Mucosa of stomach (tissue), 1 donor: ENCODE measurements around the gene IFT27.
"Not testable (repeated sequence)": the region's sequence is repeated elsewhere in the genome, so short reads cannot be mapped to it uniquely, and the experiment has no call there.

Experiments
- H3K27me3 ChIP-seq: one replicate; pipeline ENCODE4 v1.7.0; 2013; ENCODE audit warnings: mild to moderate bottlenecking, low read length; ENCODE audit not compliant: control insufficient read depth, insufficient read depth
- H3K36me3 ChIP-seq: one replicate; pipeline ENCODE4 v1.7.0; 2013; ENCODE audit warnings: low read length; ENCODE audit not compliant: control insufficient read depth, insufficient read depth
- H3K4me1 ChIP-seq: one replicate; pipeline ENCODE4 v1.7.0; 2013; ENCODE audit warnings: mild to moderate bottlenecking, low read length; ENCODE audit not compliant: control insufficient read depth, insufficient read depth
- H3K4me3 ChIP-seq: one replicate; pipeline ENCODE4 v1.7.0; 2013; ENCODE audit warnings: low read length
- H3K9ac ChIP-seq: one replicate; pipeline ENCODE4 v1.7.0; 2013; ENCODE audit warnings: mild to moderate bottlenecking, low read length, moderate library complexity
- H3K9me3 ChIP-seq: one replicate; pipeline ENCODE4 v1.7.0; 2013; ENCODE audit warnings: mild to moderate bottlenecking, low read length, moderate library complexity; ENCODE audit not compliant: control insufficient read depth
- donor health status: Pancreatic carcinoma.

IFT27 gene

GRCh38 chr22:36736701-36737320 is 39.1 kb downstream of the IFT27 start:
- peaks cover 9% of the 10 kb centered on the region for H3K27me3 ChIP-seq
- H3K36me3 ChIP-seq, result no peaks in the 10 kb centered on the region
- H3K9ac ChIP-seq, result no peak overlapping the region
- H3K4me3 ChIP-seq, result no peak overlapping the region
- H3K9me3 ChIP-seq, result no peaks in the 10 kb centered on the region
- H3K4me1 ChIP-seq, result no peaks in the 10 kb centered on the region

GRCh38 chr22:36734171-36735058 is 41.5 kb downstream of the IFT27 start:
- no peak overlapping the region for H3K9ac ChIP-seq
- H3K27me3 ChIP-seq, result peaks cover 12% of the 10 kb centered on the region
- H3K36me3 ChIP-seq, result no peaks in the 10 kb centered on the region
- H3K4me1 ChIP-seq, result no peaks in the 10 kb centered on the region
- no peaks in the 10 kb centered on the region for H3K9me3 ChIP-seq
- H3K4me3 ChIP-seq, result no peak overlapping the region

- no peak overlapping the region for H3K9ac ChIP-seq
- H3K27me3 ChIP-seq, result peaks cover 12% of the 10 kb centered on the region
- H3K4me3 ChIP-seq, result no peak overlapping the region
- H3K9me3 ChIP-seq, result no peaks in the 10 kb centered on the region
- no peaks in the 10 kb centered on the region for H3K36me3 ChIP-seq
- no peaks in the 10 kb centered on the region for H3K4me1 ChIP-seq
These were observed 42.6 kb downstream of the IFT27 start for GRCh38 chr22:36733271-36733670.

GRCh38 chr22:36732609-36733008 is 43.3 kb downstream of the IFT27 start:
- H3K4me3 ChIP-seq, result no peak overlapping the region
- H3K27me3 ChIP-seq, result peaks cover 12% of the 10 kb centered on the region
- H3K9me3 ChIP-seq, result no peaks in the 10 kb centered on the region
- no peaks in the 10 kb centered on the region for H3K36me3 ChIP-seq
- H3K4me1 ChIP-seq, result no peaks in the 10 kb centered on the region
- no peak overlapping the region for H3K9ac ChIP-seq

GRCh38 chr22:36731916-36732315 is 44.0 kb downstream of the IFT27 start:
- Histone ChIP-seq H3K4me1 (no peaks in the 10 kb centered on the region), H3K36me3 (no peaks in the 10 kb centered on the region), H3K27me3 (peaks cover 9% of the 10 kb centered on the region), H3K9me3 (no peaks in the 10 kb centered on the region), H3K4me3 (no peak overlapping the region), H3K9ac (no peak overlapping the region)

GRCh38 chr22:36731321-36731720 is 44.6 kb downstream of the IFT27 start:
- not testable (repeated sequence) for H3K4me3 ChIP-seq, H3K9ac ChIP-seq, H3K9me3 ChIP-seq, H3K4me1 ChIP-seq, H3K27me3 ChIP-seq, H3K36me3 ChIP-seq

- Histone ChIP-seq H3K4me3 (no peak overlapping the region), H3K36me3 (no peaks in the 10 kb centered on the region), H3K9ac (no peak overlapping the region), H3K27me3 (peaks cover 9% of the 10 kb centered on the region), H3K9me3 (no peaks in the 10 kb centered on the region), H3K4me1 (no peaks in the 10 kb centered on the region)
These were observed 45.6 kb downstream of the IFT27 start for GRCh38 chr22:36730176-36730858.

GRCh38 chr22:36729321-36729720 is 46.6 kb downstream of the IFT27 start:
- H3K4me1 ChIP-seq, result no peaks in the 10 kb centered on the region
- peaks cover 9% of the 10 kb centered on the region for H3K27me3 ChIP-seq
- no peaks in the 10 kb centered on the region for H3K9me3 ChIP-seq
- H3K9ac ChIP-seq, result no peak overlapping the region
- no peak overlapping the region for H3K4me3 ChIP-seq
- no peaks in the 10 kb centered on the region for H3K36me3 ChIP-seq

GRCh38 chr22:36728505-36728904 is 47.4 kb downstream of the IFT27 start:
- Histone ChIP-seq H3K27me3 (peaks cover 9% of the 10 kb centered on the region), H3K4me3 (no peak overlapping the region), H3K9ac (no peak overlapping the region), H3K9me3 (no peaks in the 10 kb centered on the region), H3K36me3 (no peaks in the 10 kb centered on the region), H3K4me1 (no peaks in the 10 kb centered on the region)

GRCh38 chr22:36727927-36728488 is 47.9 kb downstream of the IFT27 start:
- Histone ChIP-seq H3K27me3 (peaks cover 10% of the 10 kb centered on the region), H3K4me1 (no peaks in the 10 kb centered on the region), H3K4me3 (no peak overlapping the region), H3K36me3 (no peaks in the 10 kb centered on the region), H3K9ac (no peak overlapping the region), H3K9me3 (no peaks in the 10 kb centered on the region)

- Histone ChIP-seq H3K4me3 (no peak overlapping the region), H3K9ac (no peak overlapping the region), H3K4me1 (no peaks in the 10 kb centered on the region), H3K36me3 (no peaks in the 10 kb centered on the region), H3K27me3 (peaks cover 9% of the 10 kb centered on the region), H3K9me3 (no peaks in the 10 kb centered on the region)
These were observed 48.8 kb downstream of the IFT27 start for GRCh38 chr22:36727110-36727509.

GRCh38 chr22:36726007-36726380 is 49.9 kb downstream of the IFT27 start:
- Histone ChIP-seq H3K4me3 (no peak overlapping the region), H3K9me3 (no peaks in the 10 kb centered on the region), H3K4me1 (no peaks in the 10 kb centered on the region), H3K9ac (no peak overlapping the region), H3K36me3 (no peaks in the 10 kb centered on the region), H3K27me3 (peaks cover 3% of the 10 kb centered on the region)
